ENCODE measurements around the gene PLXNA3.

GRCh38 chrX:154417157-154417556 is 40.9 kb upstream of the PLXNA3 start:
- no peak for TF ChIP-seq CTCF (IDR thresholded peaks at IDR 0.05)
- no peak for TF ChIP-seq POLR2A (IDR thresholded peaks at IDR 0.05)

Data from Peyer's patch (tissue), 4 donors.